ENCODE results near the gene NUP62. TPM values are rescaled to one million over a fixed set of nuclear protein-coding genes. Genes with fewer than 3 reads are reported as not detected.

The NUP62 gene
- total RNA-seq, 1 experiment from 2014 or later: 54.6 TPM

DNA sequence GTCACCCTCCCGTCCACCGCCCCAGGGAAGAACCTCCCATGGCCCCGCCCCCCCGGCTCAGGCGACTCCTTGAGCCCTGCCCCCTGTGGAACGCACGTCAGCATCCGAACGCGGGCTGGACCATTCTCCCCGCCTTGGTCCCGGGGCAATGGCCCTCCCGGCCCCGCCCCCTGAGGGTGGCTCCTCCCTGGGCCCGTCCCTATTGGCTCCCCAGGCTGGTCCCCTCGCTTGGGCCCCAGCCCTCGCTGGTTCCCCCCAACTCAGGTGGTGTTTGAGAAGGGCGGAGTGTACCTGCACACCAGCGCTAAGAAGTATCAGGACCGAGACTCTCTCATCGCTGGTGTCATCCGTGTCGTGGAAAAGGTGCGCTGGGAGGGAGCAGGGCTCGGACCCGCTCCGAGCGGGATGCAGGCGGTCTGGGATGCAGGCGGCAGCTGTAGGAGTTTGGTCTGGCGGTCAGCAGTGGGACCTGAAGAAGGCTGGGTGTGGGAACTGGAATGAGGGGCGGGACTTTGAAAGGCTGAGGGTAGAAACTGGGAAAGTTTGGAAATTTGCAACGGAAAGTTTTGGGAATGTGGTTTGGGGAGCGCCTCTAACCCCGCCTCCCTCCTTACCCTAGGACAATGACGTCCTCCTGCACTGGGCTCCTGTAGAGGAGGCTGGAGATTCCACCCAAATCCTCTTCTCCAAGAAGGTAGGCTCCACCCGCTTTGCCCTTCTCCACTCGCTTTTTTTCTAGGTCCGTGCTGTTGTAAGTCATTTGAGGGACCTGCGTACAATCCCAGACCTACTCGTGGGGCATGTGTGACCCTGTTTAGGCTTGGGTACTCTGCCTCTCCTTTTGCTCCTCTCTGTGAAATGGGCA lies 51.2 kb downstream of the NUP62 start:
- ATAC-seq (peak; percentile 87), DNase-seq (ENCODE audit: low read depth, low spot score) (no peak)
- in situ Hi-C loops (cut with HindIII; ENCODE audit: low pct_unique_long_range_greater_than_20kb, low sequenced_read_pairs) (no loop called here), intact Hi-C loops (cut with micrococcal nuclease; ENCODE audit: unreplicated experiment) (no loop called here)
- ChIA-PET CTCF (no interaction called here), POLR2A (no interaction called here)
- H3K4me3 ChIP-seq (ENCODE audit: low read depth in 2 of 2, low read length in 2 of 2): peak overlapping the region; percentile 89 to 92
- peak overlapping the region; percentile 98 for H3K27ac ChIP-seq (ENCODE audit: low read length)
- peaks cover 5% of the 10 kb centered on the region; the same call in 1 of the 2 replicates for H3K36me3 ChIP-seq (ENCODE audit: control insufficient read depth, insufficient read depth, low read length)
- peaks cover 16% of the 10 kb centered on the region for H3K4me1 ChIP-seq (ENCODE audit: control insufficient read depth, insufficient read depth, low read length)
- no TSS peak for BruUV-seq (replicated peaks)
- TF ChIP-seq, protein P1, sequence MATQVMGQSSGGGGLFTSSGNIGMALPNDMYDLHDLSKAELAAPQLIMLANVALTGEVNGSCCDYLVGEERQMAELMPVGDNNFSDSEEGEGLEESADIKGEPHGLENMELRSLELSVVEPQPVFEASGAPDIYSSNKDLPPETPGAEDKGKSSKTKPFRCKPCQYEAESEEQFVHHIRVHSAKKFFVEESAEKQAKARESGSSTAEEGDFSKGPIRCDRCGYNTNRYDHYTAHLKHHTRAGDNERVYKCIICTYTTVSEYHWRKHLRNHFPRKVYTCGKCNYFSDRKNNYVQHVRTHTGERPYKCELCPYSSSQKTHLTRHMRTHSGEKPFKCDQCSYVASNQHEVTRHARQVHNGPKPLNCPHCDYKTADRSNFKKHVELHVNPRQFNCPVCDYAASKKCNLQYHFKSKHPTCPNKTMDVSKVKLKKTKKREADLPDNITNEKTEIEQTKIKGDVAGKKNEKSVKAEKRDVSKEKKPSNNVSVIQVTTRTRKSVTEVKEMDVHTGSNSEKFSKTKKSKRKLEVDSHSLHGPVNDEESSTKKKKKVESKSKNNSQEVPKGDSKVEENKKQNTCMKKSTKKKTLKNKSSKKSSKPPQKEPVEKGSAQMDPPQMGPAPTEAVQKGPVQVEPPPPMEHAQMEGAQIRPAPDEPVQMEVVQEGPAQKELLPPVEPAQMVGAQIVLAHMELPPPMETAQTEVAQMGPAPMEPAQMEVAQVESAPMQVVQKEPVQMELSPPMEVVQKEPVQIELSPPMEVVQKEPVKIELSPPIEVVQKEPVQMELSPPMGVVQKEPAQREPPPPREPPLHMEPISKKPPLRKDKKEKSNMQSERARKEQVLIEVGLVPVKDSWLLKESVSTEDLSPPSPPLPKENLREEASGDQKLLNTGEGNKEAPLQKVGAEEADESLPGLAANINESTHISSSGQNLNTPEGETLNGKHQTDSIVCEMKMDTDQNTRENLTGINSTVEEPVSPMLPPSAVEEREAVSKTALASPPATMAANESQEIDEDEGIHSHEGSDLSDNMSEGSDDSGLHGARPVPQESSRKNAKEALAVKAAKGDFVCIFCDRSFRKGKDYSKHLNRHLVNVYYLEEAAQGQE (IDR thresholded peaks at IDR 0.05; ENCODE audit: insufficient read depth in 1 of 2, low read depth in 2 of 2, low read length in 1 of 2): no peak
- TF ChIP-seq POLR2AphosphoS5 (IDR thresholded peaks at IDR 0.05; ENCODE audit: low read depth, low read length) (no peak), SIN3A (IDR thresholded peaks at IDR 0.05; ENCODE audit: borderline replicate concordance, insufficient read depth, low read depth, low read length) (no peak)
- TF ChIP-seq, protein P2, sequence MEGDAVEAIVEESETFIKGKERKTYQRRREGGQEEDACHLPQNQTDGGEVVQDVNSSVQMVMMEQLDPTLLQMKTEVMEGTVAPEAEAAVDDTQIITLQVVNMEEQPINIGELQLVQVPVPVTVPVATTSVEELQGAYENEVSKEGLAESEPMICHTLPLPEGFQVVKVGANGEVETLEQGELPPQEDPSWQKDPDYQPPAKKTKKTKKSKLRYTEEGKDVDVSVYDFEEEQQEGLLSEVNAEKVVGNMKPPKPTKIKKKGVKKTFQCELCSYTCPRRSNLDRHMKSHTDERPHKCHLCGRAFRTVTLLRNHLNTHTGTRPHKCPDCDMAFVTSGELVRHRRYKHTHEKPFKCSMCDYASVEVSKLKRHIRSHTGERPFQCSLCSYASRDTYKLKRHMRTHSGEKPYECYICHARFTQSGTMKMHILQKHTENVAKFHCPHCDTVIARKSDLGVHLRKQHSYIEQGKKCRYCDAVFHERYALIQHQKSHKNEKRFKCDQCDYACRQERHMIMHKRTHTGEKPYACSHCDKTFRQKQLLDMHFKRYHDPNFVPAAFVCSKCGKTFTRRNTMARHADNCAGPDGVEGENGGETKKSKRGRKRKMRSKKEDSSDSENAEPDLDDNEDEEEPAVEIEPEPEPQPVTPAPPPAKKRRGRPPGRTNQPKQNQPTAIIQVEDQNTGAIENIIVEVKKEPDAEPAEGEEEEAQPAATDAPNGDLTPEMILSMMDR (IDR thresholded peaks at IDR 0.05): no peak
- H3K27me3 ChIP-seq (ENCODE audit: control insufficient read depth, insufficient read depth, low read length): no peaks in the 10 kb centered on the region
- no peaks in the 10 kb centered on the region for H3K9me3 ChIP-seq (ENCODE audit: control insufficient read depth, insufficient read depth, low read depth, low read length)

DNA sequence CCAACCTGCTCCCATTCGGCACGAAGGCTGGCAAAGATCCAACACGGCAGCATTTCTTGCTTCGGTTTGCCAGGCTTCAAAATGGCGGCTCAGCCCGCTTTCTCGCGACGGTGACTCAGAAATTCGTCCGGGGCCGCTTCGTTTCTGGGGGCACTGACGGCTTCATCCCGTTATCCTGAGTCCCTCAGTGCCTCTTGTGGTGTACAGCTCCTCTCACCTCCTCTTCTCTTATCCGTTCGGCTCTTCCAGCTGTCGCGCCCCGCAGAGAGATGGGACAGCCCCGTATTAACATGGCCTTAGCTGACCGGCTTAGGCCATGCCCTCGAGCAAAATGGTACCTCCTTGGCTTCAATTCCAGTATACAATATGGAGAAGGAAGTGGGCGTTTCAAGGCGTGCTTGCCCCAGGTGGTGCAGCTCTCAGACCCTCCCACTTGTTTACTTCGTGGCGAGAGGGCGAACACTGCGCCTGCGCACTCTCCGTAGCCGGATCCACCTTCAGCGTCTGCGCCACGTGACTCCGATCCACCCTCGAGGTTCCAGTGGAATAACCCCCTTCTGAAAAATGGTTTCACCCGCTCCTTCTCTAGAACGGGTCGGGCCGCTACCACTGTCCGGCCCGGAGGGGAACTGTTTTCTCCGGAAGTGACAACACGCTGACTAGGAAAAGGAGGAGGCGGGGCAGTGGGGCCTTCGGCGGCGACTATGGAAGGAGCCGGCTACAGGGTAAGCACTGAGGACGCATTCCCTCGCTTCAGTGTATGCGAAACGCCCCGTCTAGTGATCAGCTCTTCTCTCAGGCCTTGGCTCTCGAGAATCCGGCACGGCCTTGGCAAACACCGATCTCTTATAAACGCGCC lies 52.1 kb downstream of the NUP62 start, which contains the start of the genes AKT1S1 and TBC1D17:
Gene AKT1S1, minus strand, starts transcription at position 336 of the 859 bp plus-strand sequence. CDS start 4,060 bp downstream, outside the sequence.
Gene TBC1D17, plus strand, starts transcription at position 683 of the 859 bp plus-strand sequence. Its CDS starts 22 bp downstream, at position 705.
- TF ChIP-seq, protein P1 (IDR thresholded peaks at IDR 0.05; ENCODE audit: insufficient read depth in 1 of 2, low read depth in 2 of 2, low read length in 1 of 2): no peak
- no peak for TF ChIP-seq SIN3A (IDR thresholded peaks at IDR 0.05; ENCODE audit: borderline replicate concordance, insufficient read depth, low read depth, low read length)
- TF ChIP-seq, protein P2 (IDR thresholded peaks at IDR 0.05): no peak
- no peak; the same call in 1 of the 2 replicates for TF ChIP-seq TCF7L2 (IDR thresholded peaks at IDR 0.05; ENCODE audit: low read depth, low read length)
- TF ChIP-seq POLR2AphosphoS5 (IDR thresholded peaks at IDR 0.05; ENCODE audit: low read depth, low read length): no peak; the same call in 1 of the 2 replicates
- Histone ChIP-seq H3K4me1 (ENCODE audit: control insufficient read depth, insufficient read depth, low read length) (peaks cover 20% of the 10 kb centered on the region), H3K4me3 (ENCODE audit: low read depth in 2 of 2, low read length in 2 of 2) (peak within 1 kb of the TSS; percentile 89 to 93), H3K9me3 (ENCODE audit: control insufficient read depth, insufficient read depth, low read depth, low read length) (no peaks in the 10 kb centered on the region), H3K27ac (ENCODE audit: low read length) (peak within 1 kb of the TSS; percentile 98), H3K36me3 (ENCODE audit: control insufficient read depth, insufficient read depth, low read length) (peaks cover 5% of the 10 kb centered on the region; the same call in 1 of the 2 replicates), H3K27me3 (ENCODE audit: control insufficient read depth, insufficient read depth, low read length) (no peaks in the 10 kb centered on the region)
- in situ Hi-C loops (cut with HindIII; ENCODE audit: low pct_unique_long_range_greater_than_20kb, low sequenced_read_pairs): no loop called here
- ATAC-seq (peak; percentile 76), DNase-seq (ENCODE audit: low read depth, low spot score) (peak; percentile 97)
- POLR2A ChIA-PET: no interaction called here
- CTCF ChIA-PET: no interaction called here
- BruUV-seq (replicated peaks): no TSS peak
- intact Hi-C loops (cut with micrococcal nuclease; ENCODE audit: unreplicated experiment): no loop called here

All from Panc1 (cell line).